Measurements from ENCODE around the gene KCTD7. TPM values are rescaled to one million over a fixed set of nuclear protein-coding genes. Genes with fewer than 3 reads are reported as not detected.

The KCTD7 gene
- total and polyA plus RNA-seq, 10 of the 15 experiments (the other 5 are each of a cell fraction or from before 2014, with no cell fraction given) = 1.6 to 18.0 (median 9.4) TPM

DNA sequence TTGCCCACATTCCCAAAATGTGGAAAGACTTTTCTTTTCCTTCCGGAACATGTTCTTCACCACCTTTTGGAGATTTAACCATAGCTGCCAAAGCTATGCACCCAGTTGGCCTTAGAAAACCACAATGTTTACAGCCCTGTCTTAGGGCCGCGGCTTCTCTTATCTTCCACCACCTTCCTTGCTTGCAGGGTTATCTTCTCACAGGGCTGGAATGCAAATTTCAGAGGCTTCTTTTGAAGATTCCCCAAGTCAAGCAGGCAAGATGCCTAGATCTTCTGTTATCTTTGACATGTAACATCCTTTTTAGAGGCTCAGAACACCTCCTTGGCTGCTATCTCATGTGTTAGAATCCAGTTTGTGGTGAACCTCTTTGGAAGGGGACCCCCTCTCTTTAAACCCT is 11.1 kb downstream of the KCTD7 start (continued):
- TF ChIP-seq, protein P1, sequence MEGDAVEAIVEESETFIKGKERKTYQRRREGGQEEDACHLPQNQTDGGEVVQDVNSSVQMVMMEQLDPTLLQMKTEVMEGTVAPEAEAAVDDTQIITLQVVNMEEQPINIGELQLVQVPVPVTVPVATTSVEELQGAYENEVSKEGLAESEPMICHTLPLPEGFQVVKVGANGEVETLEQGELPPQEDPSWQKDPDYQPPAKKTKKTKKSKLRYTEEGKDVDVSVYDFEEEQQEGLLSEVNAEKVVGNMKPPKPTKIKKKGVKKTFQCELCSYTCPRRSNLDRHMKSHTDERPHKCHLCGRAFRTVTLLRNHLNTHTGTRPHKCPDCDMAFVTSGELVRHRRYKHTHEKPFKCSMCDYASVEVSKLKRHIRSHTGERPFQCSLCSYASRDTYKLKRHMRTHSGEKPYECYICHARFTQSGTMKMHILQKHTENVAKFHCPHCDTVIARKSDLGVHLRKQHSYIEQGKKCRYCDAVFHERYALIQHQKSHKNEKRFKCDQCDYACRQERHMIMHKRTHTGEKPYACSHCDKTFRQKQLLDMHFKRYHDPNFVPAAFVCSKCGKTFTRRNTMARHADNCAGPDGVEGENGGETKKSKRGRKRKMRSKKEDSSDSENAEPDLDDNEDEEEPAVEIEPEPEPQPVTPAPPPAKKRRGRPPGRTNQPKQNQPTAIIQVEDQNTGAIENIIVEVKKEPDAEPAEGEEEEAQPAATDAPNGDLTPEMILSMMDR (IDR thresholded peaks at IDR 0.05 in 2 of 3, conservative IDR thresholded peaks at IDR 0.05 in 1 of 3; ENCODE audit: control insufficient read depth in 2 of 3, extremely low read depth in 1 of 3, insufficient read depth in 1 of 3, low read depth in 3 of 3, low read length in 3 of 3) = no peak

DNA sequence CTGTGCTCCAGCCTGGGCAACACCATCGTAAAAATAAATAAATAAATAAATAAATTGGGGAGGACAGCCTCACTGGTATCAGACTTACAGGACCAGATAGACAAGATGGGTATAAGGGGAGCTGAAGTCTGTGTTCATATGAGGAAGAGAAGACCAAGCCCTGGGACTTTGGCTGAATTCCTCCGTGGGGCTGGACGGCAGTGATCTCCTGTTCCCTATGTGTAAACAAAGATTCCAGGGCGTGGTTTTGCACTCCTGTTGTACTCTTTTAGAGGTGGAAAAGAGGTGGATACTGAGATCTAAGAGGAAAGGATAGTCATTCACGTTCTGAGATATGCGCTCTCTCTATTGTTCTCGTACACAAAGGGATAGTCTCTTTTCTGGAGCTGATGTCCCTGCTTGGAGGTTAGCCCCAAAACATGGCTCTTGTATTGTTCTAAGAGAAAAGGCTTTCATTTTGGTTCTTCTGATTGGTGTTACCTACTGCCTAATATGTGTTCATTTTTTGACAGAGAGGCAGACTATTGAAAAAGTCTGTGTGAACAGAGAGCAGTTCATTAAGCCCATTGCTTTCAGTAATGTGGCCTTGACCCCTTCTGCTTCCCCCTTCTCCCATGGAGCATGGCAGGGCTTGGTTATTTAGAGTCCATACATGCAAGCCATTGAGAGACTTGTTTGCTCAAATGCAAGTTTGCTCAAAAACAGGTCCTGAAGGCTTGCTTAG is 12.3 kb downstream of the KCTD7 start:
- POLR2A ChIA-PET = interaction anchor here (0.6 kb wide), 1 partner anchor 73 kb away, joined by 3 read pairs; no protein-coding TSS in a partner anchor
- SMC1A ChIA-PET (ENCODE audit: uncharacterized antibody, unreplicated experiment) = interaction anchor here (1.5 kb wide), 1 partner anchor 9 kb away, joined by 3 read pairs; no protein-coding TSS in a partner anchor
- peaks cover 9 to 30% of the 10 kb centered on the region in 2 experiments; a peak in 3 of 4 replicates for H3K36me3 ChIP-seq (ENCODE audit: control insufficient read depth in 2 of 2, insufficient read depth in 2 of 2, low read length in 1 of 2)
- TF ChIP-seq FOXK2 (IDR thresholded peaks at IDR 0.05) (no peak), IKZF2 (IDR thresholded peaks at IDR 0.05) (no peak), KAT2A (conservative IDR thresholded peaks at IDR 0.05; ENCODE audit: control insufficient read depth, low read depth, low read length) (no peak), ZNF207 (IDR thresholded peaks at IDR 0.05; ENCODE audit: borderline replicate concordance) (no peak), HCFC1 (IDR thresholded peaks at IDR 0.05; ENCODE audit: low read length) (no peak), EED (IDR thresholded peaks at IDR 0.05; ENCODE audit: low read depth) (no peak), SMAD1 (IDR thresholded peaks at IDR 0.05; ENCODE audit: low read depth, partially characterized antibody) (no peak), SUPT20H (IDR thresholded peaks at IDR 0.05; ENCODE audit: borderline replicate concordance, control insufficient read depth, low read depth, low read length) (no peak), ZNF24 (IDR thresholded peaks at IDR 0.05) (no peak), ATF7 (IDR thresholded peaks at IDR 0.05; ENCODE audit: low read depth) (no peak), CREB1 (IDR thresholded peaks at IDR 0.05; ENCODE audit: low read depth) (no peak), SUZ12 (IDR thresholded peaks at IDR 0.05; ENCODE audit: unreplicated experiment) (no peak), CHD4 (IDR thresholded peaks at IDR 0.05) (no peak), JUNB (IDR thresholded peaks at IDR 0.05) (no peak)
- TF ChIP-seq, protein P2, sequence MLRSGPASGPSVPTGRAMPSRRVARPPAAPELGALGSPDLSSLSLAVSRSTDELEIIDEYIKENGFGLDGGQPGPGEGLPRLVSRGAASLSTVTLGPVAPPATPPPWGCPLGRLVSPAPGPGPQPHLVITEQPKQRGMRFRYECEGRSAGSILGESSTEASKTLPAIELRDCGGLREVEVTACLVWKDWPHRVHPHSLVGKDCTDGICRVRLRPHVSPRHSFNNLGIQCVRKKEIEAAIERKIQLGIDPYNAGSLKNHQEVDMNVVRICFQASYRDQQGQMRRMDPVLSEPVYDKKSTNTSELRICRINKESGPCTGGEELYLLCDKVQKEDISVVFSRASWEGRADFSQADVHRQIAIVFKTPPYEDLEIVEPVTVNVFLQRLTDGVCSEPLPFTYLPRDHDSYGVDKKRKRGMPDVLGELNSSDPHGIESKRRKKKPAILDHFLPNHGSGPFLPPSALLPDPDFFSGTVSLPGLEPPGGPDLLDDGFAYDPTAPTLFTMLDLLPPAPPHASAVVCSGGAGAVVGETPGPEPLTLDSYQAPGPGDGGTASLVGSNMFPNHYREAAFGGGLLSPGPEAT (IDR thresholded peaks at IDR 0.05; ENCODE audit: low read depth) = no peak
- TF ChIP-seq, protein P3, sequence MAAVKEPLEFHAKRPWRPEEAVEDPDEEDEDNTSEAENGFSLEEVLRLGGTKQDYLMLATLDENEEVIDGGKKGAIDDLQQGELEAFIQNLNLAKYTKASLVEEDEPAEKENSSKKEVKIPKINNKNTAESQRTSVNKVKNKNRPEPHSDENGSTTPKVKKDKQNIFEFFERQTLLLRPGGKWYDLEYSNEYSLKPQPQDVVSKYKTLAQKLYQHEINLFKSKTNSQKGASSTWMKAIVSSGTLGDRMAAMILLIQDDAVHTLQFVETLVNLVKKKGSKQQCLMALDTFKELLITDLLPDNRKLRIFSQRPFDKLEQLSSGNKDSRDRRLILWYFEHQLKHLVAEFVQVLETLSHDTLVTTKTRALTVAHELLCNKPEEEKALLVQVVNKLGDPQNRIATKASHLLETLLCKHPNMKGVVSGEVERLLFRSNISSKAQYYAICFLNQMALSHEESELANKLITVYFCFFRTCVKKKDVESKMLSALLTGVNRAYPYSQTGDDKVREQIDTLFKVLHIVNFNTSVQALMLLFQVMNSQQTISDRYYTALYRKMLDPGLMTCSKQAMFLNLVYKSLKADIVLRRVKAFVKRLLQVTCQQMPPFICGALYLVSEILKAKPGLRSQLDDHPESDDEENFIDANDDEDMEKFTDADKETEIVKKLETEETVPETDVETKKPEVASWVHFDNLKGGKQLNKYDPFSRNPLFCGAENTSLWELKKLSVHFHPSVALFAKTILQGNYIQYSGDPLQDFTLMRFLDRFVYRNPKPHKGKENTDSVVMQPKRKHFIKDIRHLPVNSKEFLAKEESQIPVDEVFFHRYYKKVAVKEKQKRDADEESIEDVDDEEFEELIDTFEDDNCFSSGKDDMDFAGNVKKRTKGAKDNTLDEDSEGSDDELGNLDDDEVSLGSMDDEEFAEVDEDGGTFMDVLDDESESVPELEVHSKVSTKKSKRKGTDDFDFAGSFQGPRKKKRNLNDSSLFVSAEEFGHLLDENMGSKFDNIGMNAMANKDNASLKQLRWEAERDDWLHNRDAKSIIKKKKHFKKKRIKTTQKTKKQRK (IDR thresholded peaks at IDR 0.05; ENCODE audit: low read depth, low read length) = no peak

More for the DNA sequence above, 12.3 kb downstream of the KCTD7 start:
- H3K4me1 ChIP-seq (ENCODE audit: control insufficient read depth, insufficient read depth, low read length) = no peaks in the 10 kb centered on the region
- in situ Hi-C loops (cut with MboI) = no loop called here
- no peaks in the 10 kb centered on the region for H3K27me3 ChIP-seq (replicated peaks in 1 of 2; ENCODE audit: control insufficient read depth in 2 of 2, insufficient read depth in 2 of 2, low read length in 1 of 2)
- intact Hi-C loops (cut with micrococcal nuclease; ENCODE audit: unreplicated experiment) = no loop called here
- no TSS peak for BruUV-seq (replicated peaks)
- ATAC-seq (no peak), DNase-seq (ENCODE audit: low read depth, low spot score) (no peak), FAIRE-seq (no peak)
- H3K4me3 ChIP-seq = no peak overlapping the region
- H2AFZ ChIP-seq (ENCODE audit: control insufficient read depth, low read depth, low read length) = no peak overlapping the region
- no peaks in the 10 kb centered on the region for H4K20me1 ChIP-seq (ENCODE audit: control insufficient read depth, insufficient read depth)
- no peaks in the 10 kb centered on the region for H3K79me2 ChIP-seq (ENCODE audit: control insufficient read depth, insufficient read depth, low read length)
- 95% methylated on average over 7 of the region's 7 CpGs for WGBS (ENCODE audit: insufficient coverage, insufficient replicate concordance, low lambda C conversion rate, missing lambda C conversion rate)
- H3K4me2 ChIP-seq (ENCODE audit: control insufficient read depth, insufficient read depth) = no peak overlapping the region
- H3K27ac ChIP-seq (ENCODE audit: control insufficient read depth, insufficient read depth) = no peak overlapping the region
- RAD21 ChIA-PET (ENCODE audit: unreplicated experiment) = no interaction called here
- no peak overlapping the region for H3K9ac ChIP-seq (ENCODE audit: control insufficient read depth, insufficient read depth, low read length)
- CTCF ChIA-PET = no interaction called here
- no peaks in the 10 kb centered on the region for H3K9me3 ChIP-seq (replicated peaks; ENCODE audit: control insufficient read depth, insufficient read depth, low read length)
